Kidney epithelial cell (primary cell): ENCODE results near the gene EPB41L1. TPM values are rescaled to one million over a fixed set of nuclear protein-coding genes. Genes with fewer than 3 reads are reported as not detected.

ENCODE experiments used
- DNase-seq: peaks from one replicate; pipeline ENCODE4 v3.0.0-alpha.2; 2010; ENCODE audit warnings: low read depth
- H3K27me3 ChIP-seq: 2 replicates; pipeline ENCODE4 v1.6.0; 2011; ENCODE audit warnings: low read length; ENCODE audit not compliant: control insufficient read depth, insufficient read depth
- H3K36me3 ChIP-seq: 2 replicates; pipeline ENCODE4 v1.5.1; 2011; ENCODE audit warnings: low read length; ENCODE audit not compliant: control insufficient read depth, insufficient read depth
- H3K4me3 ChIP-seq: 2 replicates; pipeline ENCODE4 v1.5.1; 2011; ENCODE audit warnings: low read depth, mild to moderate bottlenecking, control low read depth, low read length
- total RNA-seq: library from RNA; depleted of rRNA; stranded (reverse); fragments of >200 nt; gene quantifications from 2 replicates; pipeline ENCODE4 v1.2.3, GENCODE V29; 2015
- TF ChIP-seq, protein P1 (sequence below): IDR thresholded peaks from 2 replicates; pipeline ENCODE4 v1.5.1; 2011; ENCODE audit warnings: mild to moderate bottlenecking, moderate library complexity, low read length, control low read depth, inconsistent platforms; ENCODE audit not compliant: insufficient read depth, poor library complexity, severe bottlenecking

The EPB41L1 gene
- total RNA-seq, 1 donor from 2014 or later: 25.0 TPM

DNA sequence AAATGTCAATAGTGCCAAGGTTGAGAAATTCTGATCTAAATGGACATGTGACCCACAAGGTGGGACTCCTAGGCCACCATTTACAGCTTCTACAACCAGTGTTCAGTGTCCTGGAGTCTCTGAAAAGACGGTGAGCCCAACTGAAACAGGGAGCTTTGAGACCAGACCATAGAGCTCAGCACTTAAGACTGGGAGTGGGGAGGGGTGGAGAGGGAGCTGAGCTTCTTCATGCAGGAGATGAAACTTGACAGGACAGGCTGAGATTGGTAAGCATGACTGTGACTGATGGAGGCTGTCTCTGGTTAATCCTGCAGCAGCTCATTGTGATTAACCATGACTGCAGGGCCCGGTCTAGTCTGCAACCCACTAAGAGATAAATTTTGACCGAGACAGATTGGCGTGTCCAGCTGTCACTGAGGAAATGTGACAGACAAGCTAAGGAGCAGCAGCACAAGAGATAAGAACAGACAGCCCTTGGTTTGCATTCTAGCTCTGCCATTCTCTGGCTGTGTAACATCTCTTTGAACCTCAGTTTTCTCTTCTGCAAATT is 80.3 kb downstream of the EPB41L1 start:
- H3K27me3 ChIP-seq: no peaks in the 10 kb centered on the region
- TF ChIP-seq, protein P1, sequence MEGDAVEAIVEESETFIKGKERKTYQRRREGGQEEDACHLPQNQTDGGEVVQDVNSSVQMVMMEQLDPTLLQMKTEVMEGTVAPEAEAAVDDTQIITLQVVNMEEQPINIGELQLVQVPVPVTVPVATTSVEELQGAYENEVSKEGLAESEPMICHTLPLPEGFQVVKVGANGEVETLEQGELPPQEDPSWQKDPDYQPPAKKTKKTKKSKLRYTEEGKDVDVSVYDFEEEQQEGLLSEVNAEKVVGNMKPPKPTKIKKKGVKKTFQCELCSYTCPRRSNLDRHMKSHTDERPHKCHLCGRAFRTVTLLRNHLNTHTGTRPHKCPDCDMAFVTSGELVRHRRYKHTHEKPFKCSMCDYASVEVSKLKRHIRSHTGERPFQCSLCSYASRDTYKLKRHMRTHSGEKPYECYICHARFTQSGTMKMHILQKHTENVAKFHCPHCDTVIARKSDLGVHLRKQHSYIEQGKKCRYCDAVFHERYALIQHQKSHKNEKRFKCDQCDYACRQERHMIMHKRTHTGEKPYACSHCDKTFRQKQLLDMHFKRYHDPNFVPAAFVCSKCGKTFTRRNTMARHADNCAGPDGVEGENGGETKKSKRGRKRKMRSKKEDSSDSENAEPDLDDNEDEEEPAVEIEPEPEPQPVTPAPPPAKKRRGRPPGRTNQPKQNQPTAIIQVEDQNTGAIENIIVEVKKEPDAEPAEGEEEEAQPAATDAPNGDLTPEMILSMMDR: no peak
- no peak overlapping the region for H3K4me3 ChIP-seq
- DNase-seq: no peak
- H3K36me3 ChIP-seq: no peaks in the 10 kb centered on the region

DNA sequence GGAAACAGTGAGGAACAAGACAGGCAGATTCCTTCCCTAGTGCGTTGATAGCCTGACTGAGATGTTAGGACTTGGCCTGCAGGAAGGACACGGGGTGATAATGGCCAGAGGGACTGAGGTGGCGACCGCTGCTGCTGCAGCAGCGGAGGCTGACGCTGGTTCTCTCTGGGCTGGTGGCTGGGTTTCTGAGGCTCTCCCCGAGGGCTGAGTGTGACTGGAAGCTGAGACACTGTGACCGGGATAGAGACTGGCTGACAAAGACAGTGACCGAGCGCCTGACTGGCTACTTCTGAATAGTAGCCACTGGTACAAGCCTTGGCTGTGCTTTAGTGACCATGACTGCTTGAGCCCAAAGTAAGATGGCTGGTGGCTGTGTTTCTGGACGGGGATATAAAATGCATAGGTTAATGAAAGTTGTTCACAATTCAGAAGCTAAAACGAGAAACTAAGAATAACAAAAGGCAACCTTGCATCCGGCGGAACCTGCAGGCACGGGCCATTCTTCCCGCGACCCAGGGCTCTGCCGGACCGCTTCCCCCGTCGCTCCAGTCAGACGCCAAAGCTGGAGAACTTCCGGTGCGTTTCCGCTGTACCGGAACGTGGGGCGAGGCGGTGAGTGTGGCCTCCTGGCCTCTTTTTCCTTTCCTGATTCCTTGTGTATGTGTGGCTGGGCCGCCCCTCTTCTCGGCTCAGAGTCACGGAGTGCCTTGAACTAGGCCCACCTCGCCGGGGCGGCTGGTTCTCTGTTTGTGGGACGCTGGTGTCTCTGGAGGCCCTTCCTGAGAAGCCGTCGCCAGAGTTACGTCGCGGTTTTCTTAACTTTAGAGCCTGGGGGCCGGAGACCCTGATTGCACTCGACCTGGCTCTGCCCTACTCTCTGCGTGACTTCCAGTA is 81.6 kb downstream of the EPB41L1 start, which contains the start of gene AAR2:
Gene AAR2 (plus strand): TSS at position 587 of the 894 bp plus-strand sequence. CDS start 3,391 bp downstream, outside the sequence.
- TF ChIP-seq, protein P1: no peak
- Histone ChIP-seq H3K4me3 (peak within 1 kb of the TSS; percentile 92), H3K36me3 (peaks cover 2% of the 10 kb centered on the region), H3K27me3 (no peaks in the 10 kb centered on the region)
- peak; percentile 10 for DNase-seq

DNA sequence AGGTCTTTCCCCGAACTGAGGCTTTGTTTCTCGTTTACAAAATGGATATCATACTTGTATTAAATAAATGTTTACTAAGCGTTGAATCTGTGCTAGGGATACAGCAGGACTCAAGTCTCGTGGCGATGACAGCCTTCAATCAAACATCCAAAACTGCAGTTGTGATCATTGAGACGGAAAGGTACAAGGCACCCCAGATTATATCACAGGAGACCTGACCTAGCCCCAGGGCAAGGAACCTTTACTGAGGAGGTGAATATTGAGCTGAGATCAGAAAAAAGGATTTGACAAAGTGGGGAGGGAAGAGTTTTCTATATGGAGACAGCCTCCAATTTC is 82.2 kb downstream of the EPB41L1 start:
- TF ChIP-seq, protein P1: no peak
- peaks cover 2% of the 10 kb centered on the region for H3K36me3 ChIP-seq
- DNase-seq: no peak
- no peaks in the 10 kb centered on the region for H3K27me3 ChIP-seq
- peak overlapping the region; percentile 92 for H3K4me3 ChIP-seq

DNA sequence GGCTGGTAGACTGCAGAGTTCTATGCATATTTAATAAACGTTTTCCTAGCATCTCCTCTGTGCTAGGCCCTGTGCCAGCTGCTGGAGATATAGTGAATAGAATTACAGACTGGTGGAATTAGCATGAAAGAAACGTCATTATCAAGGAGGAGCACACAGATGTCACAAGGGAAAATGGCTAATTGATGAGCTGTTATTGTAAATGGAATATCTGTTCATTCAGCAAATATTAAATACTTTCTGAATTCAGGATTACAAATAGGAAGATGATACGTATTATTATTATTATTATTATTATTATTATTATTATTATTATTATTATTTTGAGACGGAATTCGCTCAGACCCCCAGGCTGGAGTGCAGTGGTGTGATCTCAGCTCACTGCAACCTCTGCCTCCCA is 82.9 kb downstream of the EPB41L1 start:
- no peak for DNase-seq
- H3K36me3 ChIP-seq: peaks cover 2% of the 10 kb centered on the region
- TF ChIP-seq, protein P1: no peak
- H3K27me3 ChIP-seq: no peaks in the 10 kb centered on the region
- H3K4me3 ChIP-seq: peak overlapping the region; percentile 92

DNA sequence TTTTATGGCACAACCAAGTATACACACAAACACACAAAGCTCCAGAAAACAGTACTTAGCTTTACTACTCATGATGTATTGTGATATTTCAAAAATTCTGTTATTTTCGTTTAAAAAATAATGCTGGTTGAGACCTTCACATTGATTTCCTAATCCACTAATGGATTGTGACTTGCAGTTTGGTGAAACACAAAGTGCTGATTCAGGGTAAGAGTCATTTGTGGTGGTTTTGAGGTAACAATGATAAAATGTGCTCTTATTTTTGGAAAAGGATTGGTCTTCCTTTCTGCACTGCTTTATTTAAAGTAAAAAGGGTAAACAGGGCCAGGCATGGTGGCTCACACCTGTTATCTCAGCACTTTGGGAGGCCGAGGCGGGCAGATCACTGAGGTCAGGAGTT is 83.6 kb downstream of the EPB41L1 start:
- H3K27me3 ChIP-seq: no peaks in the 10 kb centered on the region
- TF ChIP-seq, protein P1: no peak
- DNase-seq: no peak
- no peak overlapping the region for H3K4me3 ChIP-seq
- H3K36me3 ChIP-seq: peaks cover 2% of the 10 kb centered on the region

DNA sequence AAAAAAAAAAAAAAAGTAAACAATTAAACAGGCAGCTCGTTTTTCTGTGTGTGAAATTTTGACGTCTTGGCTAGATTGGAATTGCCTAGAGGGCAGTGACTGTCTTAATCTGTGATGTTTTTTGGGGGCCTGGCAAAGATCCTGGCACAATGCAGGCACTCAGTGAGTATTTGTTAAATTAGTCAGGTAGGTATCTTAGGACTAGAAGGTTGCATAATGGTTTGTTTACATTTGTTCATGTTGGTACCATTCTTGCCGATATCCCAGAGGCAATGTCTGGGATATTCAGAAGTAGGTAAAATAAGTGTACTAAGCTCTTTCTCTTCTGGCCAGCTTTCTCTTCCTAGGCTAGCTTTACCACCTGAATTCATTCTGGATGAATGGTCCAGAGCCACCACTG is 84.2 kb downstream of the EPB41L1 start:
- peaks cover 2% of the 10 kb centered on the region for H3K36me3 ChIP-seq
- DNase-seq: no peak
- H3K4me3 ChIP-seq: no peak overlapping the region

More for the DNA sequence above, 84.2 kb downstream of the EPB41L1 start:
- no peaks in the 10 kb centered on the region for H3K27me3 ChIP-seq
- TF ChIP-seq, protein P1: no peak
